NT2/D1 (cell line): ENCODE data around the gene KNOP1.

Experiments used
- SUZ12 ChIP-seq: IDR thresholded peaks from 2 replicates; pipeline ENCODE4 v1.6.1; 2011; ENCODE audit not compliant: insufficient read length, insufficient read depth; ENCODE audit errors: extremely low read depth
- ZNF274 ChIP-seq: IDR thresholded peaks from 2 replicates; pipeline ENCODE4 v1.6.1; 2011; ENCODE audit warnings: mild to moderate bottlenecking, low read depth, low read length

GRCh38 chr16:19700319-19700781 is 17.7 kb downstream of the KNOP1 start:
- TF ChIP-seq SUZ12: no peak
- TF ChIP-seq ZNF274: no peak
